Measurements from ENCODE around the gene C16orf95. TPM values are rescaled to one million over a fixed set of nuclear protein-coding genes. Genes with fewer than 3 reads are reported as not detected.

Gene C16orf95
- total and polyA plus RNA-seq, 2 of the 4 experiments (the other 2 are of a cell fraction): 2.0 to 4.7 TPM

GRCh38 chr16:87330257-87330624 lies 13.0 kb upstream of the C16orf95 start:
- peaks cover 11% of the 10 kb centered on the region; the same call in 1 of the 2 replicates for H4K20me1 ChIP-seq (ENCODE audit: insufficient read depth, low read length)
- intact Hi-C loops (cut with micrococcal nuclease) (no loop called here), in situ Hi-C loops (cut with MboI; ENCODE audit: low sequenced_read_pairs) (no loop called here), dilution Hi-C loops (cut with HindIII; ENCODE audit: low sequenced_read_pairs, unreplicated experiment) (no loop called here)
- H4K91ac ChIP-seq (ENCODE audit: insufficient read depth, low read depth, low read length): no peak overlapping the region
- no peak overlapping the region for H3K27ac ChIP-seq (ENCODE audit: insufficient read depth, low read length)
- no peak overlapping the region for H3K23ac ChIP-seq (ENCODE audit: low read depth, low read length)
- no peak overlapping the region for H4K5ac ChIP-seq (ENCODE audit: low read depth, low read length)
- H3K18ac ChIP-seq (ENCODE audit: low read depth, low read length): no peak overlapping the region
- no peak overlapping the region for H2BK5ac ChIP-seq (ENCODE audit: low read depth, low read length, poor library complexity, severe bottlenecking)
- H4K8ac ChIP-seq (ENCODE audit: low read depth in 2 of 2, low read length in 2 of 2): no peak overlapping the region
- no TSS peak for BruUV-seq (replicated peaks)
- POLR2A ChIA-PET (ENCODE audit: unreplicated experiment): no interaction called here
- no peak overlapping the region for H2AK5ac ChIP-seq (ENCODE audit: low read depth, low read length)
- 0 out of 2 replicates have a peak, but pooled peaks cover 3% of the 10 kb centered on the region for H3K9me1 ChIP-seq (ENCODE audit: insufficient read depth, low read length)
- H3K4me3 ChIP-seq (ENCODE audit: insufficient read depth, low read depth, low read length): no peak overlapping the region
- no peak for TF ChIP-seq RCOR1 (IDR thresholded peaks at IDR 0.05; ENCODE audit: insufficient replicate concordance, low read length)
- no peak for TF ChIP-seq FOS (IDR thresholded peaks at IDR 0.05; ENCODE audit: low read depth, low read length)
- no peak for TF ChIP-seq USF2 (IDR thresholded peaks at IDR 0.05; ENCODE audit: low read depth, low read length)
- TF ChIP-seq CEBPB (IDR thresholded peaks at IDR 0.05; ENCODE audit: low read depth, low read length): no peak
- no peak for TF ChIP-seq MAFK (IDR thresholded peaks at IDR 0.05; ENCODE audit: low read depth, low read length)
- no peak for TF ChIP-seq MXI1 (IDR thresholded peaks at IDR 0.05; ENCODE audit: borderline replicate concordance, low read depth, low read length)
- no peak for TF ChIP-seq CHD1 (IDR thresholded peaks at IDR 0.05; ENCODE audit: low read depth, low read length)
- no peak for TF ChIP-seq NFE2L2 (IDR thresholded peaks at IDR 0.05; ENCODE audit: low read depth, low read length)
- no peak for TF ChIP-seq RFX5 (IDR thresholded peaks at IDR 0.05; ENCODE audit: low read depth, low read length)
- no peak for TF ChIP-seq MAZ (IDR thresholded peaks at IDR 0.05; ENCODE audit: borderline replicate concordance, low read depth, low read length)
- TF ChIP-seq BHLHE40 (IDR thresholded peaks at IDR 0.05; ENCODE audit: low read depth, low read length): no peak
- no peak for TF ChIP-seq SMC3 (IDR thresholded peaks at IDR 0.05; ENCODE audit: low read depth, low read length)
- TF ChIP-seq POLR2A (IDR thresholded peaks at IDR 0.05; ENCODE audit: low read depth, low read length): no peak
- TF ChIP-seq ELK1 (IDR thresholded peaks at IDR 0.05; ENCODE audit: borderline replicate concordance, low read depth, low read length): no peak
- no peak for TF ChIP-seq CTCF (conservative IDR thresholded peaks at IDR 0.05; ENCODE audit: low read depth, low read length)
- TF ChIP-seq RAD21 (IDR thresholded peaks at IDR 0.05; ENCODE audit: low read length): no peak
- H2BK120ac ChIP-seq (ENCODE audit: low read depth, low read length): no peak overlapping the region
- H3K9me3 ChIP-seq (ENCODE audit: control insufficient read depth, insufficient read depth, low read length): no peaks in the 10 kb centered on the region
- no peak overlapping the region for H3K4ac ChIP-seq (ENCODE audit: low read depth, low read length)
- CTCF ChIA-PET: no interaction called here
- H2AFZ ChIP-seq (replicated peaks; ENCODE audit: low read length, poor library complexity): no peak overlapping the region
- H3K27me3 ChIP-seq (ENCODE audit: control insufficient read depth, insufficient read depth, low read length): no peaks in the 10 kb centered on the region
- no peak overlapping the region for H3K9ac ChIP-seq (ENCODE audit: low read depth, low read length)
- H2BK20ac ChIP-seq (ENCODE audit: low read depth, low read length): no peak overlapping the region
- H3K79me1 ChIP-seq (ENCODE audit: low read depth in 1 of 2, low read length in 2 of 2): peaks cover 0 to 7% of the 10 kb centered on the region in 2 experiments; a peak in 3 of 4 replicates
- WGBS, 2 experiments (ENCODE audit: extremely low coverage in 2 of 2, insufficient read length in 1 of 2): 97% methylated on average over 5 of the region's 11 CpGs; no CpG with 5 or more reads in 1 of the 2 experiments
- DNase-seq: no peak
- no peak overlapping the region for H2AK9ac ChIP-seq (replicated peaks; ENCODE audit: low read depth, low read length, poor library complexity)
- no peak overlapping the region for H2BK15ac ChIP-seq (ENCODE audit: low read depth, low read length)
- H3K4me2 ChIP-seq (ENCODE audit: low read depth, low read length): no peak overlapping the region
- H3K36me3 ChIP-seq (ENCODE audit: control insufficient read depth, insufficient read depth, low read length): peaks cover 43% of the 10 kb centered on the region
- no peak overlapping the region for H3K56ac ChIP-seq (ENCODE audit: extremely low read depth, insufficient read depth, low read length)
- no peak overlapping the region for H3K14ac ChIP-seq (replicated peaks; ENCODE audit: low read depth, low read length)
- peaks cover 6% of the 10 kb centered on the region; the same call in 1 of the 2 replicates for H3K4me1 ChIP-seq (ENCODE audit: control insufficient read depth, insufficient read depth, low read length)
- ATAC-seq (ENCODE audit: low read depth): no peak

Measured in IMR-90 (cell line).